ES-I3 (cell line): Measurements from ENCODE around the gene NAB1.

Source experiments
- H3K36me3 ChIP-seq: 2 replicates; pipeline ENCODE4 v1.6.1; 2013; ENCODE audit warnings: mild to moderate bottlenecking, low read length, control low read depth, moderate library complexity; ENCODE audit not compliant: insufficient read depth
- H3K4me1 ChIP-seq: 2 replicates; pipeline ENCODE4 v1.6.1; 2013; ENCODE audit warnings: mild to moderate bottlenecking, control low read depth, low read length; ENCODE audit not compliant: insufficient read depth
- H3K9ac ChIP-seq: 2 replicates; pipeline ENCODE4 v1.6.1; 2013; ENCODE audit warnings: low read depth, mild to moderate bottlenecking, low read length, moderate library complexity
- H3K9me3 ChIP-seq: 2 replicates; pipeline ENCODE4 v1.6.1; 2013; ENCODE audit warnings: mild to moderate bottlenecking, low read length, moderate library complexity; ENCODE audit not compliant: control insufficient read depth, insufficient read depth

NAB1 gene

GRCh38 chr2:190720276-190720675 is 71.4 kb downstream of the NAB1 start:
- no peaks in the 10 kb centered on the region for H3K9me3 ChIP-seq
- peaks cover 22% of the 10 kb centered on the region; the same call in 1 of the 2 replicates for H3K4me1 ChIP-seq
- no peak overlapping the region for H3K9ac ChIP-seq
- H3K36me3 ChIP-seq = no peaks in the 10 kb centered on the region

GRCh38 chr2:190720691-190721090 is 71.8 kb downstream of the NAB1 start:
- H3K9me3 ChIP-seq = no peaks in the 10 kb centered on the region
- no peaks in the 10 kb centered on the region for H3K36me3 ChIP-seq
- peaks cover 22% of the 10 kb centered on the region; the same call in 1 of the 2 replicates for H3K4me1 ChIP-seq

GRCh38 chr2:190722061-190722759 is 73.3 kb downstream of the NAB1 start:
- Histone ChIP-seq H3K9ac (no peak overlapping the region), H3K9me3 (no peaks in the 10 kb centered on the region), H3K4me1 (peaks cover 22% of the 10 kb centered on the region; the same call in 1 of the 2 replicates), H3K36me3 (no peaks in the 10 kb centered on the region)

More at GRCh38 chr2:190720691-190721090, 71.8 kb downstream of the NAB1 start:
- H3K9ac ChIP-seq = no peak overlapping the region

- Histone ChIP-seq H3K9me3 (no peaks in the 10 kb centered on the region), H3K36me3 (no peaks in the 10 kb centered on the region), H3K9ac (no peak overlapping the region), H3K4me1 (peaks cover 22% of the 10 kb centered on the region; the same call in 1 of the 2 replicates)
These were observed 74.0 kb downstream of the NAB1 start for GRCh38 chr2:190722835-190723234.

- no peaks in the 10 kb centered on the region for H3K9me3 ChIP-seq
- peaks cover 16% of the 10 kb centered on the region; the same call in 1 of the 2 replicates for H3K4me1 ChIP-seq
- no peak overlapping the region for H3K9ac ChIP-seq
- no peaks in the 10 kb centered on the region for H3K36me3 ChIP-seq
These were observed 74.7 kb downstream of the NAB1 start for GRCh38 chr2:190723397-190724090.

GRCh38 chr2:190726255-190726654 is 77.4 kb downstream of the NAB1 start:
- Histone ChIP-seq H3K9me3 (no peaks in the 10 kb centered on the region), H3K36me3 (no peaks in the 10 kb centered on the region), H3K4me1 (peaks cover 8% of the 10 kb centered on the region; the same call in 1 of the 2 replicates), H3K9ac (no peak overlapping the region)

- no peak overlapping the region for H3K9ac ChIP-seq
- H3K9me3 ChIP-seq = no peaks in the 10 kb centered on the region
- no peaks in the 10 kb centered on the region for H3K36me3 ChIP-seq
These were observed 87.5 kb downstream of the NAB1 start for GRCh38 chr2:190736355-190736754.

GRCh38 chr2:190740449-190740848 is 91.6 kb downstream of the NAB1 start:
- Histone ChIP-seq H3K4me1 (no peaks in the 10 kb centered on the region), H3K36me3 (no peaks in the 10 kb centered on the region), H3K9me3 (0 out of 2 replicates have a peak, but pooled peaks cover 2% of the 10 kb centered on the region), H3K9ac (no peak overlapping the region)

More at GRCh38 chr2:190736355-190736754, 87.5 kb downstream of the NAB1 start:
- H3K4me1 ChIP-seq = no peaks in the 10 kb centered on the region
